Epithelial cell of esophagus (primary cell): ENCODE measurements around the gene HERC4.
"Not testable (repeated sequence)": the region's sequence is repeated elsewhere in the genome, so short reads cannot be mapped to it uniquely, and the experiment has no call there.

ENCODE experiments used
- DNase-seq: peaks from one replicate; pipeline ENCODE4 v3.0.0; 2010; ENCODE audit warnings: low read depth
- H3K4me3 ChIP-seq: 2 replicates; pipeline ENCODE4 v1.5.1; 2011; ENCODE audit warnings: mild to moderate bottlenecking, low read length, control low read depth
- TF ChIP-seq, protein P1 (sequence below): IDR thresholded peaks from 2 replicates; pipeline ENCODE4 v1.5.1; 2011; ENCODE audit warnings: low read depth, mild to moderate bottlenecking, low read length, control low read depth, inconsistent platforms; ENCODE audit not compliant: insufficient read depth; ENCODE audit errors: missing control alignments

Gene HERC4

DNA sequence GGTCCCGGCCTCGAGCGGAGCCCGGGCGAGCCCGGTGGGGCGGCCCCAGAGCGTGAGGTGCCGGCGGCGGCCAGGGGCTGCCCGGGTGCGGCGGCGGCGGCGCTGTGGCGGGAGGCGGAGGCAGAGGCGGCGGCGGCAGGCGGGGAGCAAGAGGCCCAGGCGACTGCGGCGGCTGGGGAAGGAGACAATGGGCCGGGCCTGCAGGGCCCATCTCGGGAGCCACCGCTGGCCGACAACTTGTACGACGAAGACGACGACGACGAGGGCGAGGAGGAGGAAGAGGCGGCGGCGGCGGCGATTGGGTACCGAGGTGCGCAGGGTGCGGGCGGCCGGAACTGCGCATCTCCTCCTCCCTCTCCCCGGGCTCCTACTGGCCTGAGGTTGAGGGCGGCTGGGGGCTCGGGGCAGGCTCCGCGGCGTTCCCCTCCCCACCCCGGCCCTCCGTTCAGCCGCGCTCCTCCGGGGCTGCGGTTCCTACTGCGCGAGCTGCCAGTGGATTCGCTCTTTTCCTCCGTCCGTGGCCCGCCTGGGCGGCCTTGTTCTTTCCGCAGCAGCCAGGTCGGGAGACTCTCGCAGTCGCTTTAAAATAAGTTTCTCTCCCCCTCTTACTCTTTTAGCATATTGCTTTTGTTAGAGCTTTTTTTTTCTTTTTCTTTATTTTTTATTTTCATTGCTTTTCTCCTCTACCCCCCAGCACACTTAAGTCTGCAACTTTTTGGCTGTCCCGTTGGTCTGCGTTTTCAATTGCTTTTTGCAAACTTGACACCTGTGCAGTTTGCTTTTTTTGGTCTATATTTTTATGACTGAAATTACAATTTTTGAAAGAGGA is 190.0 kb downstream of the HERC4 start:
- DNase-seq = peak; percentile 88
- peak overlapping the region; percentile 77 for H3K4me3 ChIP-seq
- TF ChIP-seq, protein P1, sequence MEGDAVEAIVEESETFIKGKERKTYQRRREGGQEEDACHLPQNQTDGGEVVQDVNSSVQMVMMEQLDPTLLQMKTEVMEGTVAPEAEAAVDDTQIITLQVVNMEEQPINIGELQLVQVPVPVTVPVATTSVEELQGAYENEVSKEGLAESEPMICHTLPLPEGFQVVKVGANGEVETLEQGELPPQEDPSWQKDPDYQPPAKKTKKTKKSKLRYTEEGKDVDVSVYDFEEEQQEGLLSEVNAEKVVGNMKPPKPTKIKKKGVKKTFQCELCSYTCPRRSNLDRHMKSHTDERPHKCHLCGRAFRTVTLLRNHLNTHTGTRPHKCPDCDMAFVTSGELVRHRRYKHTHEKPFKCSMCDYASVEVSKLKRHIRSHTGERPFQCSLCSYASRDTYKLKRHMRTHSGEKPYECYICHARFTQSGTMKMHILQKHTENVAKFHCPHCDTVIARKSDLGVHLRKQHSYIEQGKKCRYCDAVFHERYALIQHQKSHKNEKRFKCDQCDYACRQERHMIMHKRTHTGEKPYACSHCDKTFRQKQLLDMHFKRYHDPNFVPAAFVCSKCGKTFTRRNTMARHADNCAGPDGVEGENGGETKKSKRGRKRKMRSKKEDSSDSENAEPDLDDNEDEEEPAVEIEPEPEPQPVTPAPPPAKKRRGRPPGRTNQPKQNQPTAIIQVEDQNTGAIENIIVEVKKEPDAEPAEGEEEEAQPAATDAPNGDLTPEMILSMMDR = no peak

DNA sequence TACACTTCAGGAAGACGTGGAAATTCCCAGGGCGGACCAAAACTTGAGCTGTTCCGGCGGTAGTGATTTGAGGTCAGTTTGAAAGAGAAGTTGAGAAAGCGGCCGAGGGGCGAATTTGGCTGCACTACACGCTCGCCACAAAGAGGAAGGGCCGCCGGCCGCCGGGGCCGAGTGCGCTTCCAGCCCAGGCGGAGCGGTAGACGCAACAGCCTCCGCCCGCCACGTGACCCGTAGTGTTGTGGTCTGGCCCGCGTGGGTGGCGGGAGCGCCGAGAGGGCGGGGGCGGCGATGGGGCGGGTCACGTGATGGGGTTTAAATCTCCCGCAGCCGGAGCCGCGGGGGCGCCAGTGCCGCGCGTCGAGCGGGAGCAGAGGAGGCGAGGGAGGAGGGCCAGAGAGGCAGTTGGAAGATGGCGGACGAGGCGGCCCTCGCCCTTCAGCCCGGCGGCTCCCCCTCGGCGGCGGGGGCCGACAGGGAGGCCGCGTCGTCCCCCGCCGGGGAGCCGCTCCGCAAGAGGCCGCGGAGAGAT is 190.7 kb downstream of the HERC4 start, which contains the start of gene SIRT1:
TSS of gene SIRT1 (plus strand) at position 344 of the 529 bp plus-strand sequence. CDS start at position 410, 66 bp downstream.
- peak; percentile 94 for DNase-seq
- TF ChIP-seq, protein P1 = no peak
- H3K4me3 ChIP-seq = peak within 1 kb of the TSS; percentile 77

DNA sequence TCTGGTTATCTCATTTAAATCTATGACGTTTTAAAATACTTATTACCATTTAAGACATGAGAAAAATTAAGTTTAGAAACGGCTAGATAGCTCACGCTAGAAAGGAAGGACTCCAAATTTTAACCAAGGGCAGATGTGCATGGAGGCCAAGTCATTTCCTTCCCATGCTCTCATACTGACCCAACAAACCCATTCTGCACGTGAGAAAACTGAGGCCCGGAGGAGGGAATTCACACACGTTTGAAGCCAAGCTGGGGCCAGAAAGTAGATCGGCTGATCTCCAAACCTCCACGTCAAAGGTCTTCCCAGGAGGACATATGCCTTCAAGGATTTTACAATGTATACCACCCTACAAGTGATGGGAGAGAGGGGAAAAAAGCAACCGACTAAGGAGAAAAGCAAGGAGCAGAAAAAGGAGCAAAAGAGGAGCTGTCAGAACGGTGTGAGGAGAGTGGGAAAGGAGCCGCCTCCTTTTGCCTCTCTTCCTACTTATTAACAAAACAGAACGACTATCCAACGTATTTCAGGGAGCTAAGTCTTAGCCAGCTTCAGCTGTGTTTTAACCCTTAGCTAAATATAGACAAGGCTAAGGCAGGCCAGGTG is 191.3 kb downstream of the HERC4 start:
- no peak for DNase-seq
- H3K4me3 ChIP-seq = peak overlapping the region; percentile 53
- TF ChIP-seq, protein P1 = no peak

DNA sequence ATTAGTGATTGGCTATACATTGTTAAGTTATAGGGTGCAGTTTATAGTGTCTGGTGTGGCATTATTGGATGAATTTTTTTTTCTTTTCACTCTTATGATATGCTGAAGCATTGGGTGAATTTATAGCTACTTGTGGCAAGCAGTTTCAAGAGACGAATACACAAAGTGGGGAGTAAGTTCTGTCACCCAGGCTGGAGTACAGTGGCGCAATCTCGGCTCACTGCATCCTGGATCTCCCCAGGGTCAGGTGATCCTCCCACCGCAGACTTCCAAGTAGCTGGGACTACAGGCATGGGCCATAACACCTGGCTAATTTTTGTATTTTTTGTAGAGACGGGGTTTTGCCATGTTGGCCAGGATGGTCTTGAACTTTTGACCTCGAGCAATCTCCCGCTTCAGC is 196.9 kb downstream of the HERC4 start:
- H3K4me3 ChIP-seq = no peak overlapping the region
- DNase-seq = no peak
- TF ChIP-seq, protein P1 = no peak

DNA sequence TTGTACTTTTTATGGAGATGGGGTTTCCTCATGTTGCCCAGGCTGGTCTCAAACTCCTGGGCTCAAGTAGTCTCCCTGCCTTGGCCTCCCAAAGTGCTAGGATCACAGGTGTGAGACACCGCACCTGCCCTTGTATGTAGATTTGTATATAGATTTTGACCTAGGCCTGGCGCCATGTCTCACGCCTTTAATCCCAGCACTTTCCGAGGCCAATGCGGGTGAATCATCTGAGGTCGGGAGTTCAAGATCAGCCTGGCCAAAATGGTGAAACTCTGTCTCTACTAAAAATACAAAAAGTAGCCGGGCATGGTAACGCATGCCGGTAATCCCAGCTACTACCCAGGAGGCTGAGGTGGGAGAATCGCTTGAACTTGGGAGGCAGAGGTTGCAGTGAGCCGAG is 197.7 kb downstream of the HERC4 start:
- not testable (repeated sequence) for DNase-seq

DNA sequence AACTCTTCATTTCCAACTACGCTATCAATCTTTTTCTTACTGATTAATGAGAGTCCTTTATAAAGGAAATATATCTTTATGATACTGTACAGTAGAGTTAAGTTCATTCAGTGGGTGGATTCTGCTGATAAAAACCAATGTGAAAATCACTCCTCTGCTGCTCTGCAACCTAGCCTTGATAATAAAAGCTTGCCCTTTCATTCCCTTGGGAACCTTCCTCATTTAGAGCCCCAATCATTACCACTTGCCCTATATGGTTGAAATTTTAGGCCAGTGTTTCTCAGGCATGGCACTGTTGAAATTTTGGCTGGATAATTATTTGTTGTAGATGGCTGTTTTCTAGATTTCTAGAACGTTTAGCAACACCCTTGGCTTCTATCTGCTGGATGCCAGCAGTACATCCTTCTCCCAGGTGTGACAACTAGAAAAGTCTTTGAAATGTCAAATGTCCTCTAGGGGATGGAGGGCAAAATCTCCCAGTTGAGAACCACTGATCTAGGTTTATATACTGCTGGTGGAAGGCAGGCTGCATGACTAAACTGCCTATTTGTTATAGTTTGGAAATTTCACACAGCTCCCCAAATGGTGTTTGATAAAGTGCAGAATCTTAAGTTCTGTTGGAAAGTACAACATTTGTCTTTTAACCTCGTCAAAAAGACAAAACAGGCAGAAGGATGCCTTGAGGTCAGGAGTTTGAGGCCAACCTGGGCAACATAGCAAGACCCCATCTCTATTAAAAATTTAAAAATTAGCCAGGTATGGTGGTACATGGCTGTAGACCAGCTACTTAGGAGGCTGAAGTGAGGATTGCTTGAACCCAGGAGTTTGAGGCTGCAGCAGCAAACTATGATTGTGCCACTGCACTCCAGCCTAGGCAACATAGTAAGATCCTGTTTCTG is 199.5 kb downstream of the HERC4 start:
- no peak for DNase-seq
- TF ChIP-seq, protein P1 = no peak
- H3K4me3 ChIP-seq = no peak overlapping the region

More for the DNA sequence above, 197.7 kb downstream of the HERC4 start:
- H3K4me3 ChIP-seq = not testable (repeated sequence)
